Measurements from ENCODE around the gene ZNF296.

Gene ZNF296

DNA sequence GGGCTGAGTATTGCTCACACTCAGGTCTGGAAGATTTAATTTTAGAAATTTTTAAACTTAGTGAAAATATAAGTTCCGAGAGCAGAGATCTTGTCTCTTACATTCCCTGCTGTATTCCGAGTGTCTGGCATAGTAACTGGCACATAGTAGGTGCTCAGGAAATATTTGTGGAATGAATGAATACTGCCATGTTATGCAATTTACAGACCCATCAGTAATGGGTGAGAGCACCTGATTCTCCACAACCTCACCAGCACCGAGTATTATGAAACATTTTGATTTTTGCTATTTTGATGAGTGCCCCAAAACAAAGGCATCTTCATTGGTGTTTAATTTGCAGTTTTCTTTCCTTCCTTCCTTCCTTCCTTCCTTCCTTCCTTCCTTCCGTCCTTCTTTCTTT lies 53.2 kb downstream of the ZNF296 start:
- no peak for DNase-seq (ENCODE audit: low read depth in 2 of 2)

DNA sequence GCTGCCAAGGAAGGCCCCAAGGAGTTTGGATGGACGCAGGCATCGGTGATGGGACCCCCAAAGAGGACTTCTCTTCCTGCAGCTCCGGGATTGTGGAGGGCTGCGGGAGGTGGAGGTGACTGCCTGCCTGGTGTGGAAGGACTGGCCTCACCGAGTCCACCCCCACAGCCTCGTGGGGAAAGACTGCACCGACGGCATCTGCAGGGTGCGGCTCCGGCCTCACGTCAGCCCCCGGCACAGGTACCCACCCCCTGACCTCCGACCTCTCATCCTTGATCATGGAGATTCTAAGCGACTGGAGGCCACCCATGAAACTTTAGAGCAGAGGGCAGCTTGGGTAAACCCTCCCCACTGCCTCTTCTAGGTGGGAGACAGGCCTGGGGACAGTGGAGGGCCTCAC lies 54.3 kb downstream of the ZNF296 start:
- no peak for DNase-seq (ENCODE audit: low read depth in 2 of 2)
